ENCODE results near the gene SMTNL2. TPM values are rescaled to one million over a fixed set of nuclear protein-coding genes. Genes with fewer than 3 reads are reported as not detected.

Gene SMTNL2
- total RNA-seq, 2 experiments from 2014 or later: not detected

GRCh38 chr17:4550534-4551039 lies 33.7 kb upstream of the SMTNL2 start:
- DNase-seq (no peak), ATAC-seq (no peak)
- CTCF ChIA-PET: interaction anchor here (4.4 kb wide), 1 partner anchor 15 kb away, joined by 20 read pairs; no protein-coding TSS in a partner anchor
- no peaks in the 10 kb centered on the region for H3K9me3 Mint-ChIP-seq (ENCODE audit: low read depth)
- H3K27me3 Mint-ChIP-seq: no peaks in the 10 kb centered on the region
- H3K4me3 Mint-ChIP-seq: no peak overlapping the region
- H3K4me1 Mint-ChIP-seq: peaks cover 17% of the 10 kb centered on the region
- H3K36me3 Mint-ChIP-seq: peaks cover 13% of the 10 kb centered on the region
- H3K27ac Mint-ChIP-seq: no peak overlapping the region

- Mint-ChIP-seq H3K4me1 (peaks cover 23% of the 10 kb centered on the region), H3K36me3 (peaks cover 13% of the 10 kb centered on the region), H3K27ac (no peak overlapping the region), H3K4me3 (no peak overlapping the region), H3K27me3 (no peaks in the 10 kb centered on the region), H3K9me3 (ENCODE audit: low read depth) (no peaks in the 10 kb centered on the region)
- ATAC-seq (no peak), DNase-seq (no peak)
- CTCF ChIA-PET: interaction anchor here (4.4 kb wide), 1 partner anchor 15 kb away, joined by 20 read pairs; no protein-coding TSS in a partner anchor
Measured at GRCh38 chr17:4551141-4551540, 33.2 kb upstream of the SMTNL2 start.

GRCh38 chr17:4551796-4552525 lies 32.4 kb upstream of the SMTNL2 start:
- peaks cover 13% of the 10 kb centered on the region for H3K36me3 Mint-ChIP-seq
- H3K4me3 Mint-ChIP-seq: no peak overlapping the region
- DNase-seq (no peak), ATAC-seq (no peak)
- no peaks in the 10 kb centered on the region for H3K9me3 Mint-ChIP-seq (ENCODE audit: low read depth)
- peaks cover 25% of the 10 kb centered on the region for H3K4me1 Mint-ChIP-seq
- no peaks in the 10 kb centered on the region for H3K27me3 Mint-ChIP-seq
- no peak overlapping the region for H3K27ac Mint-ChIP-seq
- CTCF ChIA-PET: interaction anchor here (2.1 to 4.4 kb wide), 2 partner anchors 14 to 131 kb away, joined by 7 to 20 read pairs; no protein-coding TSS in a partner anchor

- H3K36me3 Mint-ChIP-seq: peaks cover 13% of the 10 kb centered on the region
- H3K4me3 Mint-ChIP-seq: peak overlapping the region; percentile 87
- H3K9me3 Mint-ChIP-seq (ENCODE audit: low read depth): no peaks in the 10 kb centered on the region
- peak overlapping the region; percentile 24 for H3K27ac Mint-ChIP-seq
- DNase-seq (no peak), ATAC-seq (no peak)
- no peaks in the 10 kb centered on the region for H3K27me3 Mint-ChIP-seq
- CTCF ChIA-PET: interaction anchor here (0.6 to 4.7 kb wide), 3 partner anchors 12 to 133 kb away, joined by 4 to 39 read pairs (median 7); no protein-coding TSS in a partner anchor
- peaks cover 27% of the 10 kb centered on the region for H3K4me1 Mint-ChIP-seq
Measured at GRCh38 chr17:4553669-4554068, 30.7 kb upstream of the SMTNL2 start.

GRCh38 chr17:4554441-4554996 lies 29.8 kb upstream of the SMTNL2 start:
- ATAC-seq: no peak
- H3K27ac Mint-ChIP-seq: peak overlapping the region; percentile 94

GRCh38 chr17:4554997-4555799 lies 29.1 kb upstream of the SMTNL2 start, which contains the start of gene MYBBP1A:
TSS of gene MYBBP1A (minus strand) at chr17:4555384. CDS start at chr17:4555324, 60 bp downstream.
- H3K27me3 Mint-ChIP-seq: no peaks in the 10 kb centered on the region
- DNase-seq: peak; percentile 98
- peaks cover 12% of the 10 kb centered on the region for H3K36me3 Mint-ChIP-seq
- peak; percentile 96 for ATAC-seq
- peak within 1 kb of the TSS; percentile 94 for H3K27ac Mint-ChIP-seq
- CTCF ChIA-PET: interaction anchor here (0.9 to 4.7 kb wide), 4 partner anchors 11 to 355 kb away, joined by 3 to 39 read pairs (median 4); no protein-coding TSS in a partner anchor
- no peaks in the 10 kb centered on the region for H3K9me3 Mint-ChIP-seq (ENCODE audit: low read depth)
- H3K4me3 Mint-ChIP-seq: peak within 1 kb of the TSS; percentile 87
- H3K4me1 Mint-ChIP-seq: peaks cover 27% of the 10 kb centered on the region

More at GRCh38 chr17:4554441-4554996, 29.8 kb upstream of the SMTNL2 start:
- Mint-ChIP-seq H3K9me3 (ENCODE audit: low read depth) (no peaks in the 10 kb centered on the region), H3K4me3 (peak overlapping the region; percentile 87), H3K27me3 (no peaks in the 10 kb centered on the region), H3K36me3 (peaks cover 12% of the 10 kb centered on the region), H3K4me1 (peaks cover 27% of the 10 kb centered on the region)
- no peak for DNase-seq
- CTCF ChIA-PET: interaction anchor here (0.9 to 4.7 kb wide), 4 partner anchors 11 to 355 kb away, joined by 3 to 39 read pairs (median 6); no protein-coding TSS in a partner anchor

- H3K4me1 Mint-ChIP-seq: peaks cover 28% of the 10 kb centered on the region
- peaks cover 4% of the 10 kb centered on the region for H3K36me3 Mint-ChIP-seq
- H3K4me3 Mint-ChIP-seq: peak overlapping the region; percentile 87
- DNase-seq (no peak), ATAC-seq (no peak)
- peak overlapping the region; percentile 94 for H3K27ac Mint-ChIP-seq
- CTCF ChIA-PET: interaction anchor here (1.1 to 4.7 kb wide), 2 partner anchors 10 to 122 kb away, joined by 3 to 39 read pairs; no protein-coding TSS in a partner anchor
- no peaks in the 10 kb centered on the region for H3K27me3 Mint-ChIP-seq
- no peaks in the 10 kb centered on the region for H3K9me3 Mint-ChIP-seq (ENCODE audit: low read depth)
Measured at GRCh38 chr17:4555873-4556759, 28.2 kb upstream of the SMTNL2 start.

- Mint-ChIP-seq H3K36me3 (peaks cover 2% of the 10 kb centered on the region), H3K9me3 (ENCODE audit: low read depth) (no peaks in the 10 kb centered on the region), H3K4me1 (peaks cover 36% of the 10 kb centered on the region), H3K4me3 (no peak overlapping the region), H3K27me3 (no peaks in the 10 kb centered on the region), H3K27ac (no peak overlapping the region)
- ATAC-seq: no peak
- CTCF ChIA-PET: interaction anchor here (0.9 to 4.7 kb wide), 3 partner anchors 9 to 346 kb away, joined by 3 to 39 read pairs (median 3); partner anchors contain the start of gene CHRNE
- DNase-seq: no peak
Measured at GRCh38 chr17:4556996-4557395, 27.3 kb upstream of the SMTNL2 start.

GRCh38 chr17:4557626-4558346 lies 26.5 kb upstream of the SMTNL2 start:
- H3K9me3 Mint-ChIP-seq (ENCODE audit: low read depth): no peaks in the 10 kb centered on the region
- peaks cover 2% of the 10 kb centered on the region for H3K36me3 Mint-ChIP-seq
- no peak for ATAC-seq
- no peak overlapping the region for H3K27ac Mint-ChIP-seq
- DNase-seq: no peak
- no peaks in the 10 kb centered on the region for H3K27me3 Mint-ChIP-seq
- peaks cover 43% of the 10 kb centered on the region for H3K4me1 Mint-ChIP-seq
- CTCF ChIA-PET: interaction anchor here (0.9 to 4.7 kb wide), 3 partner anchors 8 to 345 kb away, joined by 3 to 39 read pairs (median 3); partner anchors contain the start of gene CHRNE
- no peak overlapping the region for H3K4me3 Mint-ChIP-seq

GRCh38 chr17:4558347-4558971 lies 25.9 kb upstream of the SMTNL2 start:
- DNase-seq (no peak), ATAC-seq (no peak)
- H3K27ac Mint-ChIP-seq: no peak overlapping the region
- CTCF ChIA-PET: interaction anchor here (1.3 to 4.7 kb wide), 2 partner anchors 8 to 345 kb away, joined by 3 to 39 read pairs; partner anchors contain the start of gene CHRNE
- H3K27me3 Mint-ChIP-seq: no peaks in the 10 kb centered on the region
- H3K36me3 Mint-ChIP-seq: peaks cover 2% of the 10 kb centered on the region
- H3K4me1 Mint-ChIP-seq: peaks cover 48% of the 10 kb centered on the region
- H3K9me3 Mint-ChIP-seq (ENCODE audit: low read depth): no peaks in the 10 kb centered on the region
- no peak overlapping the region for H3K4me3 Mint-ChIP-seq

GRCh38 chr17:4559139-4559791 lies 25.1 kb upstream of the SMTNL2 start:
- Mint-ChIP-seq H3K9me3 (ENCODE audit: low read depth) (no peaks in the 10 kb centered on the region), H3K27me3 (no peaks in the 10 kb centered on the region), H3K27ac (no peak overlapping the region), H3K4me3 (no peak overlapping the region), H3K36me3 (no peaks in the 10 kb centered on the region), H3K4me1 (peaks cover 45% of the 10 kb centered on the region)
- CTCF ChIA-PET: interaction anchor here (1.2 kb wide), 1 partner anchor 138 kb away, joined by 3 read pairs; no protein-coding TSS in a partner anchor
- no peak for ATAC-seq
- DNase-seq: no peak
